ENCODE data around the gene PSPN.

DNA sequence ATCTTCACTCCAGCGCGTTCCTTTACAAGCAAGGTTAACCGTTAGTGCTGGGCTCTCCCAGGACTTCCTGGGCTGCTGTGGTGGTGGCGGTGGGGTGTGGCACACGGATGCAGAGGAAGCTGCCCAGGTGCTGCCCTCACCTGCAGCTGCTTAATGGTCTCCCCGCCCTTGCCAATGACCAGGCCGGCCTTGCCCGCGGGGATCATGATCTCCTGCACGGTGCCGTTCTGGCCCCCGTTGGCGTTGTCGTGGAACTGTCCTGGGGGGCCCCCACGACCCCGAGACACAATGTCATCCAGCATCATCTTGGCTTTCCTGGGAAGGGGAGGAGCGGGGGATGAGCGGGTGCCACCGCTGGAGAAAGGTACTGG is 42.8 kb upstream of the PSPN start:
- TF ChIP-seq, protein P1, sequence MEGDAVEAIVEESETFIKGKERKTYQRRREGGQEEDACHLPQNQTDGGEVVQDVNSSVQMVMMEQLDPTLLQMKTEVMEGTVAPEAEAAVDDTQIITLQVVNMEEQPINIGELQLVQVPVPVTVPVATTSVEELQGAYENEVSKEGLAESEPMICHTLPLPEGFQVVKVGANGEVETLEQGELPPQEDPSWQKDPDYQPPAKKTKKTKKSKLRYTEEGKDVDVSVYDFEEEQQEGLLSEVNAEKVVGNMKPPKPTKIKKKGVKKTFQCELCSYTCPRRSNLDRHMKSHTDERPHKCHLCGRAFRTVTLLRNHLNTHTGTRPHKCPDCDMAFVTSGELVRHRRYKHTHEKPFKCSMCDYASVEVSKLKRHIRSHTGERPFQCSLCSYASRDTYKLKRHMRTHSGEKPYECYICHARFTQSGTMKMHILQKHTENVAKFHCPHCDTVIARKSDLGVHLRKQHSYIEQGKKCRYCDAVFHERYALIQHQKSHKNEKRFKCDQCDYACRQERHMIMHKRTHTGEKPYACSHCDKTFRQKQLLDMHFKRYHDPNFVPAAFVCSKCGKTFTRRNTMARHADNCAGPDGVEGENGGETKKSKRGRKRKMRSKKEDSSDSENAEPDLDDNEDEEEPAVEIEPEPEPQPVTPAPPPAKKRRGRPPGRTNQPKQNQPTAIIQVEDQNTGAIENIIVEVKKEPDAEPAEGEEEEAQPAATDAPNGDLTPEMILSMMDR (IDR thresholded peaks at IDR 0.05) = no peak
- TF ChIP-seq POLR2A (IDR thresholded peaks at IDR 0.05) = no peak
